IMR-90 (cell line): Measurements from ENCODE around the gene PPARD. TPM values are rescaled to one million over a fixed set of nuclear protein-coding genes. Genes with fewer than 3 reads are reported as not detected.
A peak's percentile ranks its signal among the peaks of the same experiment; 100 is the strongest.

Experiments
- ATAC-seq: fragments of 200-7000 bp; cut with Tn5 transposase; 2 replicates; pipeline ENCODE4 v1.9.1; 2020; ENCODE audit warnings: low read depth, mild to moderate bottlenecking, moderate library complexity
- BruUV-seq: library from RNA; stranded (reverse); fragments of 400-500 nt; replicated peaks from 2 replicates; lab custom pipeline; 2021; lab: Mats Ljungman, UMichigan
- CTCF ChIA-PET: fragments of 300-600 bp; formaldehyde crosslinking; extraction: SDS; loops from one replicate; lab custom pipeline; 2021; ENCODE audit warnings: antibody characterized with exemption; lab: Yijun Ruan, JAX
- POLR2A ChIA-PET: fragments of 300-600 bp; sonication (Branson Sonifier 250); formaldehyde crosslinking; loops from one replicate; lab custom pipeline; 2022; ENCODE audit warnings: antibody characterized with exemption; ENCODE audit not compliant: unreplicated experiment; lab: Charles Lee
- DNase-seq: peaks from one replicate; pipeline ENCODE4 v3.0.0; 2013
- H2AFZ ChIP-seq: replicated peaks from 2 replicates; pipeline ENCODE3; 2013; ENCODE audit warnings: low read length, mild to moderate bottlenecking; ENCODE audit not compliant: poor library complexity
- H2AK5ac ChIP-seq: 2 replicates; pipeline ENCODE4 v1.6.1; 2013; ENCODE audit warnings: low read depth, low read length, inconsistent platforms
- H2AK9ac ChIP-seq: replicated peaks from 2 replicates; pipeline ENCODE3; 2013; ENCODE audit warnings: mild to moderate bottlenecking, low read depth, low read length, moderate library complexity; ENCODE audit not compliant: poor library complexity
- H2BK120ac ChIP-seq: 2 replicates; pipeline ENCODE4 v1.6.1; 2013; ENCODE audit warnings: low read depth, low read length, inconsistent platforms
- H2BK15ac ChIP-seq: 3 replicates; pipeline ENCODE4 v1.6.1; 2013; ENCODE audit warnings: low read depth, low read length, inconsistent platforms
- H2BK20ac ChIP-seq: 2 replicates; pipeline ENCODE4 v1.6.1; 2013; ENCODE audit warnings: low read depth, mild to moderate bottlenecking, inconsistent platforms, low read length, moderate library complexity
- H2BK5ac ChIP-seq: 2 replicates; pipeline ENCODE4 v1.6.1; 2013; ENCODE audit warnings: mild to moderate bottlenecking, low read depth, low read length, inconsistent platforms; ENCODE audit not compliant: poor library complexity, severe bottlenecking
- H3K14ac ChIP-seq: replicated peaks from 2 replicates; pipeline ENCODE4 v1.6.1; 2013; ENCODE audit warnings: low read depth, low read length, inconsistent platforms
- H3K18ac ChIP-seq: 2 replicates; pipeline ENCODE4 v1.6.1; 2013; ENCODE audit warnings: low read depth, low read length, control low read depth
- H3K23ac ChIP-seq: 2 replicates; pipeline ENCODE4 v1.6.1; 2013; ENCODE audit warnings: low read depth, low read length, inconsistent platforms
- H3K27ac ChIP-seq: 2 replicates; pipeline ENCODE4 v1.5.1; 2013; ENCODE audit warnings: mild to moderate bottlenecking, control low read depth, low read length; ENCODE audit not compliant: insufficient read depth
- H3K27me3 ChIP-seq: 2 replicates; pipeline ENCODE4 v1.6.1; 2013; ENCODE audit warnings: low read length; ENCODE audit not compliant: control insufficient read depth, insufficient read depth
- H3K36me3 ChIP-seq: 2 replicates; pipeline ENCODE4 v1.6.1; 2013; ENCODE audit warnings: low read length, mixed read lengths; ENCODE audit not compliant: control insufficient read depth, insufficient read depth
- H3K4ac ChIP-seq: 2 replicates; pipeline ENCODE4 v1.6.1; 2013; ENCODE audit warnings: low read depth, low read length, inconsistent platforms
- H3K4me1 ChIP-seq: 2 replicates; pipeline ENCODE4 v1.6.1; 2013; ENCODE audit warnings: low read length, mixed read lengths; ENCODE audit not compliant: control insufficient read depth, insufficient read depth
- H3K4me2 ChIP-seq: 2 replicates; pipeline ENCODE4 v1.6.1; 2013; ENCODE audit warnings: low read depth, mild to moderate bottlenecking, control low read depth, low read length, moderate library complexity
- H3K4me3 ChIP-seq: 2 replicates; pipeline ENCODE4 v1.5.1; 2013; ENCODE audit warnings: low read depth, mild to moderate bottlenecking, control low read depth, low read length, moderate library complexity; ENCODE audit not compliant: insufficient read depth
- H3K56ac ChIP-seq: 2 replicates; pipeline ENCODE4 v1.6.1; 2013; ENCODE audit warnings: low read length, inconsistent platforms; ENCODE audit not compliant: insufficient read depth; ENCODE audit errors: extremely low read depth
- H3K79me1 ChIP-seq, 2 experiments: 2 replicates each; pipeline ENCODE4 v1.6.1; 2013; ENCODE audit warnings: low read length in 2 of 2, inconsistent platforms in 1 of 2, low read depth in 1 of 2
- H3K9ac ChIP-seq: 2 replicates; pipeline ENCODE4 v1.6.1; 2013; ENCODE audit warnings: low read depth, low read length, control low read depth
- H3K9me1 ChIP-seq: 2 replicates; pipeline ENCODE4 v1.6.1; 2013; ENCODE audit warnings: low read length, inconsistent platforms; ENCODE audit not compliant: insufficient read depth
- H3K9me3 ChIP-seq: 2 replicates; pipeline ENCODE4 v1.6.1; 2013; ENCODE audit warnings: low read length; ENCODE audit not compliant: control insufficient read depth, insufficient read depth
- H4K20me1 ChIP-seq: 2 replicates; pipeline ENCODE4 v1.6.1; 2013; ENCODE audit warnings: low read length, inconsistent platforms; ENCODE audit not compliant: insufficient read depth
- H4K5ac ChIP-seq: 2 replicates; pipeline ENCODE4 v1.6.1; 2013; ENCODE audit warnings: mild to moderate bottlenecking, low read depth, low read length, control low read depth
- H4K8ac ChIP-seq, 2 experiments: 2 replicates each; pipeline ENCODE4 v1.6.1; 2013; ENCODE audit warnings: low read depth in 2 of 2, low read length in 2 of 2, control low read depth in 1 of 2, inconsistent platforms in 1 of 2
- H4K91ac ChIP-seq: 2 replicates; pipeline ENCODE4 v1.6.1; 2013; ENCODE audit warnings: low read depth, low read length, inconsistent platforms; ENCODE audit not compliant: insufficient read depth
- BHLHE40 ChIP-seq: fragments of 150-350 bp; IDR thresholded peaks from 2 replicates; pipeline ENCODE4 v1.6.1; 2016; ENCODE audit warnings: mild to moderate bottlenecking, low read depth, low read length
- CHD1 ChIP-seq: IDR thresholded peaks from 2 replicates; pipeline ENCODE4 v1.6.1; 2012; ENCODE audit warnings: low read depth, low read length, improper control_type of control experiment
- MAZ ChIP-seq: IDR thresholded peaks from 2 replicates; pipeline ENCODE4 v1.6.1; 2012; ENCODE audit warnings: low read depth, mild to moderate bottlenecking, low read length, improper control_type of control experiment, moderate library complexity, borderline replicate concordance
- MXI1 ChIP-seq: IDR thresholded peaks from 2 replicates; pipeline ENCODE4 v1.6.1; 2012; ENCODE audit warnings: low read depth, mild to moderate bottlenecking, low read length, moderate library complexity, borderline replicate concordance
- POLR2A ChIP-seq: IDR thresholded peaks from 2 replicates; pipeline ENCODE4 v1.6.1; 2012; ENCODE audit warnings: mild to moderate bottlenecking, low read depth, low read length
- RAD21 ChIP-seq: IDR thresholded peaks from 2 replicates; pipeline ENCODE4 v1.6.1; 2012; ENCODE audit warnings: low read length, improper control_type of control experiment
- RCOR1 ChIP-seq: IDR thresholded peaks from 2 replicates; pipeline ENCODE4 v1.6.1; 2012; ENCODE audit warnings: mild to moderate bottlenecking, low read length, improper control_type of control experiment; ENCODE audit not compliant: insufficient replicate concordance
- RFX5 ChIP-seq: IDR thresholded peaks from 2 replicates; pipeline ENCODE4 v1.8.0; 2012; ENCODE audit warnings: low read depth, mild to moderate bottlenecking, low read length, moderate library complexity
- WGBS, 2 experiments: methylation state at CpG; one replicate each; pipeline versions ENCODE4 v1.1.5 to v1.1.7; 2013; ENCODE audit warnings: missing lambda C conversion rate in 2 of 2; ENCODE audit not compliant: insufficient read length in 1 of 2; ENCODE audit errors: extremely low coverage in 2 of 2; 5-methylcytosine and 5-hydroxymethylcytosine counted together
- dilution Hi-C: fragments of 300-500 bp; cut with HindIII; formaldehyde crosslinking; loops from one replicate; pipeline ENCODE4 v1.14.3; 2018; ENCODE audit warnings: low sequenced_read_pairs; ENCODE audit not compliant: unreplicated experiment
- in situ Hi-C: fragments of 300-500 bp; cut with MboI; formaldehyde crosslinking; loops from 3 replicates; pipeline ENCODE4 v1.14.3; 2019; ENCODE audit warnings: low sequenced_read_pairs, inconsistent platforms, mixed read lengths
- intact Hi-C: fragments of 100-400 bp; cut with micrococcal nuclease; formaldehyde crosslinking; loops from 2 replicates; pipeline ENCODE4 v1.10.0; 2022
- polyA plus RNA-seq, 3 experiments: library from polyadenylated mRNA; depleted of rRNA; stranded (reverse); fragments of >200 nt; gene quantifications; 2 replicates each; pipeline ENCODE4 v1.2.3, GENCODE V29; 2012; ENCODE audit warnings: low replicate concordance in 1 of 3
- total RNA-seq: library from RNA; depleted of rRNA; stranded (reverse); fragments of >200 nt; gene quantifications from 2 replicates; pipeline ENCODE4 v1.2.3, GENCODE V29; 2012
- TF ChIP-seq, protein P1 (sequence below): conservative IDR thresholded peaks from 2 replicates; pipeline ENCODE4 v1.5.1; 2012; ENCODE audit warnings: mild to moderate bottlenecking, low read depth, low read length, improper control_type of control experiment
- TF ChIP-seq, protein P2 (sequence below): fragments of 150-350 bp; IDR thresholded peaks from 2 replicates; pipeline ENCODE4 v1.6.1; 2017; ENCODE audit warnings: mild to moderate bottlenecking, antibody characterized with exemption, low read length, low read depth

PPARD gene
- total and polyA plus RNA-seq, 2 of the 4 experiments (the other 2 are of a cell fraction) = 10.4 to 69.0 TPM

DNA sequence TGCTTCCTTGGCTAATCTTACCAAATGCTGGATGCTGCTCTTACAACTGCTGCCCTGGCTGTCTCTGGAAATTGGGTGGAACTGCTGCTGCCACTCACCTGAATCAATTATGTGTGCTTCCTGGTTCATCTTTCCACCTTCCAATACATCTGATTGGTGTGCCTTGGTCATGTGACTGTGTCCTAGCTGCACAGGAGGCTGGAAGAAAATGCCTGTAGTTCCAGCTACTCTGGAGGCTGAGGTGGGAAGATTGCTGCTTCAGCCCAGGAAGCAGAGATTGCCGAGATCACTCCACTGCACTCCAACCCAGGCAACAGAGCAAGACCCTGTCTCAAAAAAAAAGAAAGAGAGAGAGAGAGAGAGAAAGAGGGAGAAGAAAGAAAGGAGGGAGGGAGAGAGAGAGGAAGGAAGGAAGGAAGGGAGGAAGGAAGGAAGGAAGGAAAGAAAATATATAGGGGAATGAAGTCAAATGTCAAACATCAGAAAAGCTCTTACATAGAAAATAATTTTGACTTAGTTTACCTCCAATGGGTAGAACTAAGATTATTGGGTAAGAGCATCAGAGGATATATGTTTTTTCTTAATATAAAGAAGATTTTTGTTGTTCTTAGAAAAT lies 14.1 kb upstream of the PPARD start:
- Histone ChIP-seq H3K36me3 (no peaks in the 10 kb centered on the region), H2AK5ac (no peak overlapping the region), H2BK15ac (no peak overlapping the region), H3K9ac (no peak overlapping the region), H4K5ac (no peak overlapping the region), H3K23ac (no peak overlapping the region), H3K9me3 (no peaks in the 10 kb centered on the region), H3K27ac (no peak overlapping the region), H4K91ac (no peak overlapping the region), H2AFZ (peak overlapping the region; percentile 64), H2AK9ac (no peak overlapping the region), H3K14ac (no peak overlapping the region), H3K4me2 (no peak overlapping the region), H2BK20ac (no peak overlapping the region), H3K4me3 (no peak overlapping the region), H3K4ac (no peak overlapping the region), H3K9me1 (no peaks in the 10 kb centered on the region), H3K27me3 (no peaks in the 10 kb centered on the region; the same call in 1 of the 2 replicates), H4K8ac (no peak overlapping the region), H3K56ac (no peak overlapping the region), H3K18ac (no peak overlapping the region), H3K4me1 (no peaks in the 10 kb centered on the region), H2BK120ac (no peak overlapping the region), H3K79me1 (no peaks in the 10 kb centered on the region), H4K20me1 (no peaks in the 10 kb centered on the region), H2BK5ac (no peak overlapping the region)
- CTCF ChIA-PET = interaction anchor here (0.6 to 1.4 kb wide), 5 partner anchors 10 to 469 kb away, joined by 3 to 10 read pairs (median 4); partner anchors contain the start of genes FANCE and PPARD
- dilution Hi-C loops (no loop called here), intact Hi-C loops (no loop called here), in situ Hi-C loops (no loop called here)
- no peak for TF ChIP-seq MAZ
- TF ChIP-seq, protein P1, sequence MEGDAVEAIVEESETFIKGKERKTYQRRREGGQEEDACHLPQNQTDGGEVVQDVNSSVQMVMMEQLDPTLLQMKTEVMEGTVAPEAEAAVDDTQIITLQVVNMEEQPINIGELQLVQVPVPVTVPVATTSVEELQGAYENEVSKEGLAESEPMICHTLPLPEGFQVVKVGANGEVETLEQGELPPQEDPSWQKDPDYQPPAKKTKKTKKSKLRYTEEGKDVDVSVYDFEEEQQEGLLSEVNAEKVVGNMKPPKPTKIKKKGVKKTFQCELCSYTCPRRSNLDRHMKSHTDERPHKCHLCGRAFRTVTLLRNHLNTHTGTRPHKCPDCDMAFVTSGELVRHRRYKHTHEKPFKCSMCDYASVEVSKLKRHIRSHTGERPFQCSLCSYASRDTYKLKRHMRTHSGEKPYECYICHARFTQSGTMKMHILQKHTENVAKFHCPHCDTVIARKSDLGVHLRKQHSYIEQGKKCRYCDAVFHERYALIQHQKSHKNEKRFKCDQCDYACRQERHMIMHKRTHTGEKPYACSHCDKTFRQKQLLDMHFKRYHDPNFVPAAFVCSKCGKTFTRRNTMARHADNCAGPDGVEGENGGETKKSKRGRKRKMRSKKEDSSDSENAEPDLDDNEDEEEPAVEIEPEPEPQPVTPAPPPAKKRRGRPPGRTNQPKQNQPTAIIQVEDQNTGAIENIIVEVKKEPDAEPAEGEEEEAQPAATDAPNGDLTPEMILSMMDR = no peak
- TF ChIP-seq CHD1 = no peak
- no peak for TF ChIP-seq RFX5
- TF ChIP-seq, protein P2, sequence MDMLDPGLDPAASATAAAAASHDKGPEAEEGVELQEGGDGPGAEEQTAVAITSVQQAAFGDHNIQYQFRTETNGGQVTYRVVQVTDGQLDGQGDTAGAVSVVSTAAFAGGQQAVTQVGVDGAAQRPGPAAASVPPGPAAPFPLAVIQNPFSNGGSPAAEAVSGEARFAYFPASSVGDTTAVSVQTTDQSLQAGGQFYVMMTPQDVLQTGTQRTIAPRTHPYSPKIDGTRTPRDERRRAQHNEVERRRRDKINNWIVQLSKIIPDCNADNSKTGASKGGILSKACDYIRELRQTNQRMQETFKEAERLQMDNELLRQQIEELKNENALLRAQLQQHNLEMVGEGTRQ = no peak
- TF ChIP-seq BHLHE40 = no peak
- TF ChIP-seq POLR2A = no peak
- no peak for TF ChIP-seq RAD21
- no peak for TF ChIP-seq RCOR1
- no peak for TF ChIP-seq MXI1
- DNase-seq (no peak), ATAC-seq (no peak)
- POLR2A ChIA-PET = no interaction called here
- no TSS peak for BruUV-seq
- WGBS, 2 experiments = no CpG with 5 or more reads among the region's 1 CpG
